Small intestine (tissue), 7 donors: ENCODE measurements around the gene MAN2A1. TPM values are rescaled to one million over a fixed set of nuclear protein-coding genes. Genes with fewer than 3 reads are reported as not detected.
"Not testable (repeated sequence)": the region's sequence is repeated elsewhere in the genome, so short reads cannot be mapped to it uniquely, and the experiment has no call there.

Experiments
- DNase-seq, 2 donors: peaks; one replicate each; pipeline versions ENCODE4 v3.0.0 to v3.0.0-alpha.2; 2013
- FAIRE-seq: peaks from 2 replicates; lab custom pipeline; 2012; peaks lifted over from hg19 to GRCh38; lab: Jason Lieb, UNC
- H3K27ac ChIP-seq, 3 donors: one replicate each; pipeline ENCODE4 v1.5.1; 2013; ENCODE audit warnings: low read length in 2 of 3, mild to moderate bottlenecking in 2 of 3, control low read depth in 1 of 3, inconsistent platforms in 1 of 3, low read depth in 1 of 3, moderate library complexity in 1 of 3
- H3K27me3 ChIP-seq, 3 donors: one replicate each; pipeline ENCODE4 v1.6.1; 2013; ENCODE audit warnings: low read length in 3 of 3, inconsistent platforms in 1 of 3; ENCODE audit not compliant: control insufficient read depth in 3 of 3, insufficient read depth in 3 of 3
- H3K36me3 ChIP-seq, 3 donors: one replicate each; pipeline ENCODE4 v1.6.1; 2013; ENCODE audit warnings: low read length in 3 of 3, inconsistent platforms in 1 of 3, low read depth in 1 of 3, mild to moderate bottlenecking in 1 of 3, moderate library complexity in 1 of 3; ENCODE audit not compliant: control insufficient read depth in 3 of 3, insufficient read depth in 2 of 3
- H3K4me1 ChIP-seq, 3 donors: one replicate each; pipeline ENCODE4 v1.6.1; 2013; ENCODE audit warnings: low read length in 2 of 3, inconsistent platforms in 1 of 3, low read depth in 1 of 3, mild to moderate bottlenecking in 1 of 3, moderate library complexity in 1 of 3; ENCODE audit not compliant: control insufficient read depth in 3 of 3, insufficient read depth in 2 of 3
- H3K4me3 ChIP-seq, 3 donors: one replicate each; pipeline ENCODE4 v1.5.1; 2013; ENCODE audit warnings: low read length in 3 of 3, control low read depth in 1 of 3, inconsistent platforms in 1 of 3, low read depth in 1 of 3, mild to moderate bottlenecking in 1 of 3, moderate library complexity in 1 of 3
- H3K9me3 ChIP-seq, 2 donors: one replicate each; pipeline ENCODE4 v1.6.1; 2013; ENCODE audit warnings: low read depth in 1 of 2, low read length in 1 of 2; ENCODE audit not compliant: control insufficient read depth in 2 of 2, insufficient read depth in 1 of 2
- whole genome bisulfite sequencing, 3 donors: extraction: QIAGEN DNeasy Blood & Tissue Kit; methylation state at CpG; one replicate each; pipeline ENCODE4 v1.1.7; 2013; 5-methylcytosine and 5-hydroxymethylcytosine counted together
- polyA plus RNA-seq, 4 donors: library from polyadenylated mRNA; stranded (reverse) in 3 of 4; unstranded in 1 of 4; fragments of 200-250 nt in 3 of 4; fragments of 120-200 nt in 1 of 4; gene quantifications; one replicate each; pipeline versions ENCODE4 v1.2.1 to v1.2.3, GENCODE V29; 2013
- donor health status: healthy with polysubstance abuse.
- donor health status: control.
- donor health status: control.
- donor health status: Bipolar disorder and iron deficiency.
- donor health status: healthy.

Gene MAN2A1
- polyA plus RNA-seq, 4 donors, result 16.3 to 106 (median 21.7) TPM

- H3K4me3 ChIP-seq, result no peak overlapping the region
- 37 to 88% (median 64%) methylated on average over 1 of the region's 1 CpG for WGBS, 3 donors
- no peak overlapping the region for H3K27ac ChIP-seq
- H3K9me3 ChIP-seq, result peaks cover 0 to 12% of the 10 kb centered on the region in 2 donors
- DNase-seq (no peak), FAIRE-seq (no peak)
- no peaks in the 10 kb centered on the region for H3K4me1 ChIP-seq
- no peaks in the 10 kb centered on the region for H3K27me3 ChIP-seq
- H3K36me3 ChIP-seq, result no peaks in the 10 kb centered on the region
Observed at GRCh38 chr5:109888989-109889388, 199.3 kb downstream of the MAN2A1 start.

GRCh38 chr5:109893271-109893670 is 203.5 kb downstream of the MAN2A1 start:
- not testable (repeated sequence) for H3K9me3 ChIP-seq, H3K4me1 ChIP-seq, DNase-seq, H3K4me3 ChIP-seq, FAIRE-seq, H3K36me3 ChIP-seq, H3K27ac ChIP-seq, H3K27me3 ChIP-seq
- WGBS, 3 donors, result 73 to 96% (median 91%) methylated on average over 2 of the region's 2 CpGs

- H3K27me3 ChIP-seq, result no peaks in the 10 kb centered on the region
- peaks cover 0 to 25% (median 7%) of the 10 kb centered on the region in 3 donors for H3K4me1 ChIP-seq
- no peak overlapping the region for H3K4me3 ChIP-seq
- peaks cover 0 to under 1% of the 10 kb centered on the region in 2 donors for H3K9me3 ChIP-seq
- no peaks in the 10 kb centered on the region for H3K36me3 ChIP-seq
- WGBS, 3 donors, result 75 to 91% (median 85%) methylated on average over 9 of the region's 9 CpGs
- no peak overlapping the region for H3K27ac ChIP-seq
- no peak for DNase-seq
- no peak for FAIRE-seq
Observed at GRCh38 chr5:109898269-109899162, 208.8 kb downstream of the MAN2A1 start.

- H3K4me1 ChIP-seq, result peaks cover 0 to 25% (median 7%) of the 10 kb centered on the region in 3 donors
- H3K27me3 ChIP-seq, result no peaks in the 10 kb centered on the region
- H3K9me3 ChIP-seq, result no peaks in the 10 kb centered on the region
- DNase-seq, result no peak
- no peak overlapping the region for H3K27ac ChIP-seq
- no peak for FAIRE-seq
- no peaks in the 10 kb centered on the region for H3K36me3 ChIP-seq
- H3K4me3 ChIP-seq, result no peak overlapping the region
- 79 to 93% (median 90%) methylated on average over 8 of the region's 8 CpGs for WGBS, 3 donors
Observed at GRCh38 chr5:109899163-109899535, 209.4 kb downstream of the MAN2A1 start.

GRCh38 chr5:109900461-109900860 is 210.7 kb downstream of the MAN2A1 start:
- peaks cover 0 to 25% (median 7%) of the 10 kb centered on the region in 3 donors for H3K4me1 ChIP-seq
- no peaks in the 10 kb centered on the region for H3K27me3 ChIP-seq
- H3K9me3 ChIP-seq, result no peaks in the 10 kb centered on the region
- peak overlapping the region in 1 of 3 donors; percentile 53 for H3K27ac ChIP-seq
- no peak for FAIRE-seq
- H3K36me3 ChIP-seq, result no peaks in the 10 kb centered on the region
- no peak overlapping the region for H3K4me3 ChIP-seq
- WGBS, 3 donors, result 91 to 93% (median 92%) methylated on average over 3 of the region's 3 CpGs
- peak in 1 of 2 donors; percentile 16 for DNase-seq

GRCh38 chr5:109900911-109901627 is 211.3 kb downstream of the MAN2A1 start:
- Histone ChIP-seq H3K9me3 (no peaks in the 10 kb centered on the region), H3K27ac (peak overlapping the region in 2 of 3 donors; percentile 35 to 54), H3K36me3 (no peaks in the 10 kb centered on the region), H3K4me3 (no peak overlapping the region), H3K27me3 (no peaks in the 10 kb centered on the region), H3K4me1 (peaks cover 0 to 25% (median 7%) of the 10 kb centered on the region in 3 donors)
- DNase-seq, result peak; percentile 88 to 89
- no peak for FAIRE-seq
- 57 to 62% (median 60%) methylated on average over 3 of the region's 3 CpGs for WGBS, 3 donors

GRCh38 chr5:109901628-109901981 is 211.9 kb downstream of the MAN2A1 start:
- Histone ChIP-seq H3K4me3 (no peak overlapping the region), H3K27ac (peak overlapping the region in 2 of 3 donors; percentile 37 to 54), H3K9me3 (no peaks in the 10 kb centered on the region), H3K36me3 (no peaks in the 10 kb centered on the region), H3K4me1 (peaks cover 0 to 25% (median 7%) of the 10 kb centered on the region in 3 donors), H3K27me3 (no peaks in the 10 kb centered on the region)
- no peak for FAIRE-seq
- DNase-seq, result no peak
- WGBS, 3 donors, result 20 to 75% (median 35%) methylated on average over 1 of the region's 1 CpG

- Histone ChIP-seq H3K4me3 (no peak overlapping the region), H3K27me3 (no peaks in the 10 kb centered on the region), H3K27ac (no peak overlapping the region), H3K36me3 (no peaks in the 10 kb centered on the region), H3K9me3 (no peaks in the 10 kb centered on the region), H3K4me1 (peaks cover 0 to 25% (median 7%) of the 10 kb centered on the region in 3 donors)
- no peak for FAIRE-seq
- DNase-seq, result no peak
- WGBS, 3 donors, result 79 to 90% (median 83%) methylated on average over 2 of the region's 2 CpGs
Observed at GRCh38 chr5:109903061-109903460, 213.3 kb downstream of the MAN2A1 start.
